OCI-LY1 (cell line): ENCODE results near the gene LSM14A.
A peak's percentile ranks its signal among the peaks of the same experiment; 100 is the strongest.
"Not testable (repeated sequence)": the region's sequence is repeated elsewhere in the genome, so short reads cannot be mapped to it uniquely, and the experiment has no call there.

Source experiments
- H2AFZ ChIP-seq: fragments of 200-600 bp; sonication (generic), shearing (Covaris generic); 2 replicates; pipeline ENCODE4 v1.6.0; 2014; ENCODE audit warnings: antibody characterized with exemption, mild to moderate bottlenecking, low read length
- H3F3A ChIP-seq: fragments of 200-600 bp; sonication (generic), shearing (Covaris generic); 2 replicates; pipeline ENCODE4 v1.6.0; 2014; ENCODE audit warnings: mild to moderate bottlenecking, antibody characterized with exemption, low read length, moderate library complexity; ENCODE audit not compliant: insufficient read depth
- H3K27ac ChIP-seq: fragments of 200-600 bp; sonication (generic); 2 replicates; pipeline ENCODE4 v1.5.1; 2014; ENCODE audit warnings: low read length, mixed run types, mild to moderate bottlenecking, low read depth; ENCODE audit not compliant: poor library complexity, severe bottlenecking
- H3K27me3 ChIP-seq: fragments of 200-600 bp; sonication (generic); 2 replicates; pipeline ENCODE4 v1.6.0; 2014; ENCODE audit warnings: antibody characterized with exemption, mild to moderate bottlenecking, low read length, moderate library complexity; ENCODE audit not compliant: insufficient read depth
- H3K36me3 ChIP-seq: fragments of 200-600 bp; sonication (generic); 2 replicates; pipeline ENCODE4 v1.6.1; 2014; ENCODE audit warnings: mild to moderate bottlenecking, antibody characterized with exemption, low read length, moderate library complexity, mixed read lengths; ENCODE audit not compliant: insufficient read depth
- H3K4me1 ChIP-seq: fragments of 200-600 bp; sonication (generic); 2 replicates; pipeline ENCODE4 v1.5.1; 2014; ENCODE audit warnings: mild to moderate bottlenecking, low read length, moderate library complexity; ENCODE audit not compliant: insufficient read depth, severe bottlenecking
- H3K4me2 ChIP-seq: fragments of 200-600 bp; sonication (generic), shearing (Covaris generic); 2 replicates; pipeline ENCODE4 v1.6.1; 2014; ENCODE audit warnings: low read length
- H3K4me3 ChIP-seq: fragments of 200-600 bp; sonication (generic); 2 replicates; pipeline ENCODE4 v1.5.1; 2014; ENCODE audit warnings: low read length, low read depth, mild to moderate bottlenecking, mixed read lengths; ENCODE audit not compliant: poor library complexity, severe bottlenecking
- H3K79me2 ChIP-seq: fragments of 200-600 bp; shearing (Covaris generic); 2 replicates; pipeline ENCODE4 v1.6.1; 2016; ENCODE audit warnings: mixed run types, low read length, mixed read lengths; ENCODE audit not compliant: insufficient read depth
- H3K9ac ChIP-seq: fragments of 200-600 bp; sonication (generic), shearing (Covaris generic); 2 replicates; pipeline ENCODE4 v1.6.1; 2014; ENCODE audit warnings: mild to moderate bottlenecking, low read length, mixed read lengths
- H3K9me2 ChIP-seq: fragments of 200-600 bp; sonication (generic), shearing (Covaris generic); 2 replicates; pipeline ENCODE4 v1.6.1; 2014; ENCODE audit warnings: low read depth, mild to moderate bottlenecking, low read length, mixed read lengths
- H3K9me3 ChIP-seq: fragments of 200-600 bp; shearing (Covaris generic); 2 replicates; pipeline ENCODE4 v1.6.1; 2014; ENCODE audit warnings: low read length, mixed read lengths
- H4K20me1 ChIP-seq: fragments of 200-600 bp; sonication (generic), shearing (Covaris generic); 2 replicates; pipeline ENCODE4 v1.6.0; 2016; ENCODE audit warnings: mild to moderate bottlenecking, low read length; ENCODE audit not compliant: insufficient read depth
- CTCF ChIP-seq: fragments of 200-600 bp; sonication (generic), shearing (Covaris generic); IDR thresholded peaks from 2 replicates; pipeline ENCODE4 v1.5.1; 2017; ENCODE audit warnings: mild to moderate bottlenecking, antibody characterized with exemption, low read length, moderate library complexity, mixed read lengths
- EZH2 ChIP-seq: fragments of 200-600 bp; sonication (generic), shearing (Covaris generic); IDR thresholded peaks from 2 replicates; pipeline ENCODE4 v1.8.0; 2017; ENCODE audit warnings: borderline replicate concordance, mixed run types, mild to moderate bottlenecking, antibody characterized with exemption, low read length, moderate library complexity, mixed read lengths

LSM14A gene

GRCh38 chr19:34237283-34237682, 65.0 kb downstream of the LSM14A start:
- no peaks in the 10 kb centered on the region for H3K36me3 ChIP-seq
- H3K9me2 ChIP-seq: no peaks in the 10 kb centered on the region
- H3K9ac ChIP-seq: no peak overlapping the region
- H3K4me1 ChIP-seq: no peaks in the 10 kb centered on the region
- H4K20me1 ChIP-seq: no peaks in the 10 kb centered on the region
- TF ChIP-seq EZH2: no peak
- no peak for TF ChIP-seq CTCF
- H3K9me3 ChIP-seq: no peaks in the 10 kb centered on the region
- no peak overlapping the region for H3K4me2 ChIP-seq
- H2AFZ ChIP-seq: no peak overlapping the region
- no peaks in the 10 kb centered on the region for H3F3A ChIP-seq
- H3K4me3 ChIP-seq: no peak overlapping the region
- H3K79me2 ChIP-seq: no peaks in the 10 kb centered on the region
- H3K27ac ChIP-seq: no peak overlapping the region
- H3K27me3 ChIP-seq: no peaks in the 10 kb centered on the region

GRCh38 chr19:34237939-34238338, 65.6 kb downstream of the LSM14A start:
- no peak overlapping the region for H3K9ac ChIP-seq
- no peaks in the 10 kb centered on the region for H4K20me1 ChIP-seq
- H3F3A ChIP-seq: no peaks in the 10 kb centered on the region
- H3K4me1 ChIP-seq: no peaks in the 10 kb centered on the region
- no peaks in the 10 kb centered on the region for H3K27me3 ChIP-seq
- no peak for TF ChIP-seq EZH2
- TF ChIP-seq CTCF: no peak
- H3K4me2 ChIP-seq: no peak overlapping the region
- H3K4me3 ChIP-seq: no peak overlapping the region
- no peaks in the 10 kb centered on the region for H3K9me2 ChIP-seq
- H2AFZ ChIP-seq: no peak overlapping the region
- H3K27ac ChIP-seq: no peak overlapping the region
- H3K79me2 ChIP-seq: no peaks in the 10 kb centered on the region
- no peaks in the 10 kb centered on the region for H3K9me3 ChIP-seq
- H3K36me3 ChIP-seq: no peaks in the 10 kb centered on the region

GRCh38 chr19:34241513-34242337, 69.4 kb downstream of the LSM14A start:
- no peaks in the 10 kb centered on the region for H3K4me1 ChIP-seq
- H3K36me3 ChIP-seq: no peaks in the 10 kb centered on the region
- H2AFZ ChIP-seq: no peak overlapping the region
- H3K9ac ChIP-seq: no peak overlapping the region
- H3K4me2 ChIP-seq: no peak overlapping the region
- H3K79me2 ChIP-seq: no peaks in the 10 kb centered on the region
- no peaks in the 10 kb centered on the region for H3K27me3 ChIP-seq
- no peak overlapping the region for H3K4me3 ChIP-seq
- no peaks in the 10 kb centered on the region for H3K9me2 ChIP-seq
- H3F3A ChIP-seq: no peaks in the 10 kb centered on the region
- TF ChIP-seq EZH2: no peak
- peak; percentile 86 for TF ChIP-seq CTCF
- no peaks in the 10 kb centered on the region for H3K9me3 ChIP-seq
- no peaks in the 10 kb centered on the region for H4K20me1 ChIP-seq
- no peak overlapping the region for H3K27ac ChIP-seq

GRCh38 chr19:34243138-34243875, 71.0 kb downstream of the LSM14A start:
- H3K4me2 ChIP-seq, H3K4me3 ChIP-seq, H3F3A ChIP-seq, H3K9me3 ChIP-seq, H3K9me2 ChIP-seq, H2AFZ ChIP-seq, H3K79me2 ChIP-seq, H3K4me1 ChIP-seq, H3K9ac ChIP-seq, H3K27ac ChIP-seq, H3K27me3 ChIP-seq, H3K36me3 ChIP-seq, H4K20me1 ChIP-seq: not testable (repeated sequence)
